ENCODE data around the gene CDK15.
A peak's percentile ranks its signal among the peaks of the same experiment; 100 is the strongest.
"Not testable (repeated sequence)": the region's sequence is repeated elsewhere in the genome, so short reads cannot be mapped to it uniquely, and the experiment has no call there.

Gene CDK15

GRCh38 chr2:201806442-201807170 is at the start of gene CDK15:
CDK15 (plus strand) TSS chr2:201806537; CDS start chr2:201806665, 128 bp downstream.
- no peak for DNase-seq (ENCODE audit: low read depth)

DNA sequence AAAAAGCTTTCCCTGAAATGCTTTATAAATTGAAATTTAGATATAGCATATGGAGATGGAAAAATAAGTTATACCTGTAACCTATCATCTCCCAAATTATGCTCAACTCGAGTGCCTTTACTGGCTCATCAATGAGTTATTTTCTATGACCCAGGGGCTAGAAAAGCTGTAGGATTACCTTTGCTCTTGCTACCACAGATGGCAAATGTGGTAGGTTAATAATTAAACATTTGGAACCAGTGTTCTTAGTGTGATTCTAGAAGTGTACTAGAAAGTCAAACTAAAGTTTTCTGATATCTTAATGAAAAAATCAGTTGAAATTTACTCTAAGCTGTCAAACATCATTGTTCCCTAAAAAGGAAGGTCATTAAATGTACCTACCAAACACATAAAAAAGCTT is 48.1 kb upstream of the CDK15 start:
- no peak for DNase-seq (ENCODE audit: low read depth)

DNA sequence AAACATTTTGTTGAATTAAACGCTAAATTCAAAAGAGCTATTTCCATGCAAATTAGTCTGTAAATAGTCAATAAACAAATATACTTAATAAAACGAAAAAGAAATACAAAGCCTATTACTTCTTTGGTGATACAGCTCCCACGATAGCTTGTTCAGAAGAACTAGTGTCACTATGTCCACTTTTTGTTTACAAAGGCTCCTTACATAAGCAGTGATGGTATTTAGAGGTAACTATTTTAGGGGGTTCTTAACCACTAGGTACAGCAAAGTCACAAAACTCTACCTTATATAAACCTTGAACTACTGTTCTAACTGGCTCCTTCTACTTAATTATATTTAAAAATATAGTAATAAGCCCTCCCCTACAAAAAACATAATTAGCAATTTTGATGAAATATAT is 47.5 kb upstream of the CDK15 start:
- DNase-seq (ENCODE audit: low read depth), result no peak

GRCh38 chr2:201759567-201759966 is 46.8 kb upstream of the CDK15 start:
- no peak for DNase-seq (ENCODE audit: low read depth)

GRCh38 chr2:201761101-201761500 is 45.2 kb upstream of the CDK15 start:
- DNase-seq (ENCODE audit: low read depth), result no peak

GRCh38 chr2:201764469-201764868 is 41.9 kb upstream of the CDK15 start:
- DNase-seq (ENCODE audit: low read depth), result not testable (repeated sequence)

- no peak for DNase-seq (ENCODE audit: low read depth)
Observed at GRCh38 chr2:201765799-201766198, 40.5 kb upstream of the CDK15 start.

- no peak for DNase-seq (ENCODE audit: low read depth)
Observed at GRCh38 chr2:201768918-201769317, 37.4 kb upstream of the CDK15 start.

DNA sequence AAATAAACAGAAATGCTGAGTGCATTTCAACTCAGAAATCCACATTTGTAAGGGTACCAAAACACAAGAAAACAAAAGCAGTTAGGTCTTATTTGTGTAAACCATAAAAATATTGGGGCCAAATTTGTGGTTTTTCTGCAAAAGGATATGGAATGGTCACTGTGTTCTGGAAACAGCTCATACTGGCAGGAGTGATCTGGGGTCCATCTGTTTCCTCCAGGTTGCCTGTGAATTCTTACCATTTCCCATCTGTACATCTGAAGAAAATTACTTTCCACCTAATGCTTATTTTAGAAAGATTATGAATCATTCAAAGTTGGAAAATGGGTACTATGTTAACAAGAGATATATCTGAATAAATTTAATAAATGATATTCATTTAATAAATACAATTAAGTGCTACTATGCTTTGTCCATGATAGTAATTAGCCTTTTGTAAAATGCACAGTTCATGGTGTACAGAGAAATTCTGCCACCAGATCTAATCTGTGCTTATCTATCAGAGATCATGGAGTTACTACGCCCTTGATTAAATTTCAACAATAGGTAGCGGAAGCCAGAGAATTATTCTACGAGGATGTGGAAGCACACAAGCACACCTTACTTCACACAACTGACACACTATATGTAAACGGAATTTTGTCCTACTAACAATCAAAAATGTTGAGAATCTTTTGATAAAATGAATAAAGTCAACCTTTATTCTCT is 36.5 kb upstream of the CDK15 start:
- DNase-seq (ENCODE audit: low read depth), result no peak

- no peak for DNase-seq (ENCODE audit: low read depth)
Observed at GRCh38 chr2:201773990-201774389, 32.3 kb upstream of the CDK15 start.

DNA sequence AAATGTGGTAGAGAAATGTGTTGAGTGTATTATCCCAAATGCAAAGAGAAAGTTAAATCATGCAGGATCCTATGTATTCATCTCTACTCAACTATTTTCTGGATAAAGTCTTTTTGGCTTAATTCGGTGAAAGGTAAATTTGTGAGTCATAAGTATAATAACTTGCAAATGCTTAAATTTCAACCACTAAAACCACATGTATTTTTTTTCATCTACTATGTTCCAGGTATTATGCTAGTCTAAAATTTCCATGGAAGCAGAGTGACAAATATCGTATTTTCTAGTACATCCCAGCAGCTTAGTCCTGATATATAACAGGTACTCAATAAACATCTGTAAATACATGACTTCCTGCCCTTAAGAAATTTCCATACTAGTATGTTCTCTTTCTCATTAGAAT is 31.8 kb upstream of the CDK15 start:
- no peak for DNase-seq (ENCODE audit: low read depth)

- DNase-seq (ENCODE audit: low read depth), result no peak
Observed at GRCh38 chr2:201775326-201775725, 31.0 kb upstream of the CDK15 start.

- DNase-seq (ENCODE audit: low read depth), result no peak
Observed at GRCh38 chr2:201777043-201777442, 29.3 kb upstream of the CDK15 start.

DNA sequence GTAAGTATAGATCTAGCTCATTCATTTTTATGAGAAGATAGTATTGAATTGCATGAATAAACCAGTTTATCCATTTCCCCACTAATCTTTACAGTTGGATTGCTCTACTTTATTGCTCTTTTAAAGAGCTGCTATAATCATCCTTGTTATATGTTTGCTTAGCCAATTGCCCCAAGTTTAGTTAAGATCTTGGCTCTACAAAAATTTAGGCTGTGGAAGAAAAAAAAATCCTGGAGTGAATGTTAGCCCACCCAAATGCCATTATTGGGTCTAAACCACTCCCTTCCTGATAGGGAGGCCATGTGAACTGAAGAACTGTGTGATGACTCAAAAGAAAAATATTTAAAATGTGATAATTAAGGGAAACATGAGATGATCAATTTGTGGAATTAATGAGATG is 28.5 kb upstream of the CDK15 start:
- no peak for DNase-seq (ENCODE audit: low read depth)

DNA sequence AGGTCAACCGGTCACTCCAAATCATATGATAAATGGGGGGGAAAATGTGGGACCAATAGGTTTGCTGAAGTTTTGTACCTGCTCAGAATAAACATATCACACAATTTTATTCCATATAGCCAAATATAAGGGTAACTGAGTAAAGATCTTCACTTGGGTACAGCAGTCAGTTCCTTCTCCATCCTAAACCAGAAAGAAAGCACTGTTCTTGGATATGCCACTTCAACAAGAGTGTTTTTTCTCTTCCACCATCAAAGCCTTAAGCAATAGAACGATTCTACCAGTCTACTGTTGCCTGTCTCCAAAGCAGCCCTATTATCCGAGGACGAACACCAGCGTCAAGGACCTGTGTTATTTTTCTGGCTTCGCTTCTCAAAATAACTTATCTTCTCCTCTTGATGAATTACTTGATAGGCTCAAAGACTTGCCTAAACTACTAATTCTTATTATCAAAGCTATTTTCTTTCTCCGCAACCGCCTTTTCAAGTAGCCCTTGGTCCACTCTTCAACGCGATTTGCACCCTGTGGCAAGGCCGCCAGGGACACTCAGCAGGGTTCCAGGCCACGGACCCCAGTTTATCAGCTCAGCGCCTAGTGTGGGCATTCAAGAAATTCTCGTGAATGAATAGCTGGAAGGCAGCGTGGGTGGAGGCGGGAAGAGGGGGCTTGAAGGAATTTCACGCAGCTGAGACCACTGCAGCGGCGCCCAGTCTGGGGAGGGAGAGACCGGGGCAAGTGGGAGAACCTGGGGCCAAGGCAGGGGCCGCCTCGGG is 26.2 kb upstream of the CDK15 start:
- no peak for DNase-seq (ENCODE audit: low read depth)

DNA sequence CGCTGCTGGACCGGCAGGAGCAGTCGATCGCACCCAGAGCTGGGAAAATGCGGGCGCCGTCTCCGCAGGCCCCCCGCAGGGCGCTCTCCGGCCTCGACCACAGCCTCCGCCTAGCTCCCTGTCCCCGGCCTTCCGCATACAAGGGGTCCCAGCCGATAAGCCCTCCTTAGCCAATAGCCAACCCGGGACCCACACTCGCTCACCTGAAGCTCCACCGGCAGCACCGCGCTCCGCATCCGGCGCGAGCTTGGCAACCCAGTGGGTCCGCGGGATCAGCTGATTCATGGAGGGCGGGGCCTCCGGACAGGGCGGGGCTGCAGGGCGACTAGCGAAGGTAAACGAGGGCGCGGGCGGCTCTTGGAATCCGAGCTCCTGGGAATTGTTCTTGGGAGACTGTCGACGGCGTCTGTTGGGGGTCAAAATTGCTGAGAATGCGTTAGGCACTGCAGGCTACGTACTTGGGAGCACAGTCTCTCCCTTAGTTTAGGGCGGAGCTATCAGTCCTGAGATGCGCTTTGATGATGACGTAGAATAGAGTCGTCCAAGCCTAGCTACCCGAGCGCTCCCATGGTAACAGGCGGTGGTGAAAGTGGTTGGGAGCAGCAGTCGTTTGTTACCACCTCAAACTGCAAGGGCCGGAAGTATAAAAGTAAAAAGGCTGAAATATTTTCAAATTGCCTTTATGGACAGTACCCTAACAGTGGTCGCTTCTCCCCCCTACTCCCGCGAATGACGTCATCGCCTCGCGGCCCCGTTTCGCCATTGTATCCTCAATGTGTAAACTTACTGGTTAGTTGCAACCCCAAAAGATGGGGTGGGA is 25.5 kb upstream of the CDK15 start, which contains the start of gene ALS2:
TSS of gene ALS2 (minus strand) at position 260 of the 820 bp plus-strand sequence. CDS start 12,048 bp downstream, outside the sequence.
- DNase-seq (ENCODE audit: low read depth), result peak; percentile 89

- peak; percentile 5 for DNase-seq (ENCODE audit: low read depth)
Observed at GRCh38 chr2:201781557-201782051, 24.7 kb upstream of the CDK15 start.

- DNase-seq (ENCODE audit: low read depth), result no peak
Observed at GRCh38 chr2:201784563-201784962, 21.8 kb upstream of the CDK15 start.

- DNase-seq (ENCODE audit: low read depth), result no peak
Observed at GRCh38 chr2:201785135-201785534, 21.2 kb upstream of the CDK15 start.

DNA sequence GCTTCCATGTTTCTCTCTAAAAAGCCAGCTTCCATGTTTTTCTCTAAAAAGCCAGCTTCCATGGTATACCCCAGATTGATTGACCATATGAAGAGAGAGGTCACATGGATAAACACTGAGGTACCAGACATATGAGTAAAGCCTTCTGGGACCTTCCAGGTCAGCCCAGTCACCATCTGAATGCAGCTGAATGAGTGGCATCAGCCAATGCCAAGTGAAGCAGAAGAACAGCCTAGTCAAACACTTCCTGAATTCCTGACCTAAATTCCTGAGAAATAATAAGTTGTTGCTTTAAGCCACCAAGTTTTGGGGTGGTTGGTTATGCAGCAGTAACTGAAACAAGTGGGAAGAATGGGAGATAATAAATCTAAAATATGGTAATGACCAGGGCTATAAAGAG is 19.9 kb upstream of the CDK15 start:
- no peak for DNase-seq (ENCODE audit: low read depth)

- no peak for DNase-seq (ENCODE audit: low read depth)
Observed at GRCh38 chr2:201788371-201788770, 18.0 kb upstream of the CDK15 start.

GRCh38 chr2:201789395-201789794 is 16.9 kb upstream of the CDK15 start:
- DNase-seq (ENCODE audit: low read depth), result no peak
